Measurements from ENCODE around the gene RRP7A. TPM values are rescaled to one million over a fixed set of nuclear protein-coding genes. Genes with fewer than 3 reads are reported as not detected.
"Not testable (repeated sequence)": the region's sequence is repeated elsewhere in the genome, so short reads cannot be mapped to it uniquely, and the experiment has no call there.

Gene RRP7A
- total RNA-seq, 1 donor = 29.0 TPM

- no peak for DNase-seq (ENCODE audit: insufficient read length, low spot score, missing footprints)
- no peak overlapping the region for H3K27ac ChIP-seq (ENCODE audit: low read depth, low read length)
- H3K9me3 ChIP-seq (ENCODE audit: low read depth, low read length) = no peaks in the 10 kb centered on the region
- H3K4me1 ChIP-seq (ENCODE audit: insufficient read depth, low read length) = no peaks in the 10 kb centered on the region
- no peak overlapping the region for H3K4me2 ChIP-seq (ENCODE audit: insufficient read depth, low read length)
- H3K36me3 ChIP-seq (ENCODE audit: insufficient read depth, low read length) = no peaks in the 10 kb centered on the region
- no peak overlapping the region for H3K4me3 ChIP-seq (ENCODE audit: insufficient read depth, low read length)
- no peaks in the 10 kb centered on the region for H3K79me2 ChIP-seq (ENCODE audit: insufficient read depth, low read length)
- H3K27me3 ChIP-seq (ENCODE audit: insufficient read depth, low read length) = peaks cover 5% of the 10 kb centered on the region
- H2AFZ ChIP-seq (ENCODE audit: low read length) = no peak overlapping the region
- H4K20me1 ChIP-seq (ENCODE audit: insufficient read depth, low read length) = no peaks in the 10 kb centered on the region
- TF ChIP-seq CTCF (IDR thresholded peaks at IDR 0.05; ENCODE audit: extremely low read depth, low read depth, low read length) = no peak
Measured at GRCh38 chr22:42528591-42529307, 9.2 kb upstream of the RRP7A start.

- H3K9me3 ChIP-seq (ENCODE audit: low read depth, low read length) = no peaks in the 10 kb centered on the region
- no peak for DNase-seq (ENCODE audit: insufficient read length, low spot score, missing footprints)
- peaks cover 18% of the 10 kb centered on the region for H3K79me2 ChIP-seq (ENCODE audit: insufficient read depth, low read length)
- no peak overlapping the region for H2AFZ ChIP-seq (ENCODE audit: low read length)
- H3K36me3 ChIP-seq (ENCODE audit: insufficient read depth, low read length) = peaks cover 3% of the 10 kb centered on the region
- H3K4me1 ChIP-seq (ENCODE audit: insufficient read depth, low read length) = peaks cover 9% of the 10 kb centered on the region
- no peak overlapping the region for H3K4me3 ChIP-seq (ENCODE audit: insufficient read depth, low read length)
- peaks cover 3% of the 10 kb centered on the region for H4K20me1 ChIP-seq (ENCODE audit: insufficient read depth, low read length)
- H3K4me2 ChIP-seq (ENCODE audit: insufficient read depth, low read length) = no peak overlapping the region
- no peak overlapping the region for H3K27ac ChIP-seq (ENCODE audit: low read depth, low read length)
- TF ChIP-seq CTCF (IDR thresholded peaks at IDR 0.05; ENCODE audit: extremely low read depth, low read depth, low read length) = no peak
- no peaks in the 10 kb centered on the region for H3K27me3 ChIP-seq (ENCODE audit: insufficient read depth, low read length)
Measured at GRCh38 chr22:42522546-42522945, 3.0 kb upstream of the RRP7A start.

DNA sequence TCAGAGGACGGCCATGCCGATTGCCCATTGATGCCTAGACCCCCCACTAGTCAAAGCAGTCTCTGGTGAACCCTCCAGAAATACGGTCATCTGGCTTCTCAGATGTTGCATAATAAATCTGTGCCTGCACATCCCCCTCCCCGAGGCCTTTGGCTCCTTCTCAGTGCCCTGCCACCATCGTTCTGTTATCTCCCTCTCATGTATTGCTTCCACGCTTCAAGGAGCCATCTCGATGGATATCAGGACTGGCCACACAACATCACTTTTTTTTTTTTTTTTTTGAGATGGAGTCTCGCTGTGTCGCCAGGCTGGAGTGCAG is 1.6 kb upstream of the RRP7A start:
- TF ChIP-seq CTCF (IDR thresholded peaks at IDR 0.05; ENCODE audit: extremely low read depth, low read depth, low read length) = no peak

DNA sequence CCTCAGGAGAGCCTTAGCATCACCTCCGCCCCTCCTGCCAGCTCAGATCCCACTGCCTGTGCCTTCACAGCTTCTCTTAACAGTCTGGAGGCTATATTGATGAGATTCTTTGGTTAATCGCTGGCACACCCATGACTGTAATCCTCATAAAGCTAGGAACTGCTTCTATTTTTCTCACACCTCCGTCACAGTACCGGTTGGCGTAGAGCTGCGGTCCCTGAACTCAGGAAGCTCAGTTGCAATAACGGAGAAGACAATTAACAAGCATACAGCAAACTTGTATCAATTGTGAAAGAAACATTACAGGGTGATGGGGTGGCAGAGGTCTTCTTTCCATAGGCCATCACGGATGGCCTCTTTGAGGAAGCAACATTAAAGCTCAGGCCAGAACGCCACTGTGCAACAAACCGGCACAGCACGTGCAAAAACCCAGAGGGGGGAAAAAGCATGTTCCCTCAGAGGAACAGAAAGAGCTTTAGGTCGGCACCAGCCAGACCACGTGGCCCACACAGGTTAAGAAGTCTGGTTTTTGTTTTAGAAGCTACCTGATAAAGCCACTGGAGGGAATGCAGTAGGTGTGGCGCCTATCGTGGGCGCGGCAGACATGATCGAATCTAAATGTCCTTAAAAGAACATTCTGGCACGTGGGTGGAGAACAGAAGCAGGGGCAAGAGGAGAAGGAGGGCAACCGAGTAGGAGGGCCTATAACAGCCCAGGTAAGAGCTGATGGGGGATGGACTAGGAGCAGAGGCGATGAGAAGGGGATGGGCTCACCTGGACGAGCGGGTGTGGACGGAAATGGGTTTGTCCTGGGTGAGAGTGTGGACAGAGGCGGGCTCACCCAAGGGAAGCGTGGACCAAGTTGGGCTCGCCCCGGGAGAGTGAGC is 715 bp downstream of the RRP7A start:
- not testable (repeated sequence) for H3K4me1 ChIP-seq (ENCODE audit: insufficient read depth, low read length); H3K27me3 ChIP-seq (ENCODE audit: insufficient read depth, low read length); H4K20me1 ChIP-seq (ENCODE audit: insufficient read depth, low read length); H3K9me3 ChIP-seq (ENCODE audit: low read depth, low read length); H3K36me3 ChIP-seq (ENCODE audit: insufficient read depth, low read length); DNase-seq (ENCODE audit: insufficient read length, low spot score, missing footprints)
- H3K4me3 ChIP-seq (ENCODE audit: insufficient read depth, low read length) = peak overlapping the region; percentile 83
- peak overlapping the region; percentile 68 for H2AFZ ChIP-seq (ENCODE audit: low read length)
- peak overlapping the region; percentile 61 for H3K27ac ChIP-seq (ENCODE audit: low read depth, low read length)
- H3K4me2 ChIP-seq (ENCODE audit: insufficient read depth, low read length) = peak overlapping the region; percentile 92
- peaks cover 25% of the 10 kb centered on the region for H3K79me2 ChIP-seq (ENCODE audit: insufficient read depth, low read length)

More for the DNA sequence above, 1.6 kb upstream of the RRP7A start:
- H2AFZ ChIP-seq (ENCODE audit: low read length) = no peak overlapping the region
- H3K4me3 ChIP-seq (ENCODE audit: insufficient read depth, low read length) = no peak overlapping the region
- H3K79me2 ChIP-seq (ENCODE audit: insufficient read depth, low read length) = peaks cover 21% of the 10 kb centered on the region
- peaks cover 6% of the 10 kb centered on the region for H3K36me3 ChIP-seq (ENCODE audit: insufficient read depth, low read length)
- H4K20me1 ChIP-seq (ENCODE audit: insufficient read depth, low read length) = peaks cover 5% of the 10 kb centered on the region
- H3K27me3 ChIP-seq (ENCODE audit: insufficient read depth, low read length) = no peaks in the 10 kb centered on the region
- no peaks in the 10 kb centered on the region for H3K9me3 ChIP-seq (ENCODE audit: low read depth, low read length)
- H3K4me2 ChIP-seq (ENCODE audit: insufficient read depth, low read length) = no peak overlapping the region
- H3K4me1 ChIP-seq (ENCODE audit: insufficient read depth, low read length) = peaks cover 9% of the 10 kb centered on the region
- DNase-seq (ENCODE audit: insufficient read length, low spot score, missing footprints) = no peak
- H3K27ac ChIP-seq (ENCODE audit: low read depth, low read length) = no peak overlapping the region

DNA sequence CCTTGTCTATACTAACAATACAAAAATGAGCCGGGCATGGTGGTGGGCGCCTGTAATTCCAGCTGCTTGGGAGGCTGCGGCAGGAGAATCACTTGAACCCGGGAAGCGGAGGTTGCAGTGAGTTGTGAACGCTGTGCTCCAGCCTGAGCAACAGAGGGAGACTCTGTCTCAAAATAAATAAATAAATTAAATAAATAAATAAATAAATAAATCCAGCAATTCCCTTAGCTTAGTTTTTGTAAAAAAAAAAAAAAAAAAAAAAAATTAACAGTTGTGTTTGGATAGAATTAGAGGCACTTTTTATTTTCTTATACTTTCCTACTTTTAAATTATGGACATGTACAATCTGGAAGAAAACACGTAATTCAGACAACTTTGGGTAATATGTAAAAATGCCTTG is 2.5 kb downstream of the RRP7A start:
- not testable (repeated sequence) for H3K9me3 ChIP-seq (ENCODE audit: low read depth, low read length); H3K27ac ChIP-seq (ENCODE audit: low read depth, low read length); H3K4me2 ChIP-seq (ENCODE audit: insufficient read depth, low read length); H2AFZ ChIP-seq (ENCODE audit: low read length); DNase-seq (ENCODE audit: insufficient read length, low spot score, missing footprints); H3K4me3 ChIP-seq (ENCODE audit: insufficient read depth, low read length); H3K27me3 ChIP-seq (ENCODE audit: insufficient read depth, low read length); H3K4me1 ChIP-seq (ENCODE audit: insufficient read depth, low read length); H4K20me1 ChIP-seq (ENCODE audit: insufficient read depth, low read length)
- H3K36me3 ChIP-seq (ENCODE audit: insufficient read depth, low read length) = peaks cover 14% of the 10 kb centered on the region
- peaks cover 25% of the 10 kb centered on the region for H3K79me2 ChIP-seq (ENCODE audit: insufficient read depth, low read length)

Data from osteoblast (primary cell).